ENCODE results near the gene ARF3. TPM values are rescaled to one million over a fixed set of nuclear protein-coding genes. Genes with fewer than 3 reads are reported as not detected.

The ARF3 gene
- polyA plus RNA-seq, 1 donor = 128 TPM

Other genes starting within 250 kb of the ARF3 start
- 40.2 TPM for gene CCNT1, start 240.8 kb downstream of the ARF3 start, polyA plus RNA-seq (ENCODE audit: insufficient read length)
- 94.3 TPM for gene ADCY6, start 168.4 kb downstream of the ARF3 start, polyA plus RNA-seq (ENCODE audit: insufficient read length)
- gene CACNB3, start 139.0 kb downstream of the ARF3 start, polyA plus RNA-seq (ENCODE audit: insufficient read length) = 57.3 TPM
- gene DDX23, start 105.3 kb downstream of the ARF3 start, polyA plus RNA-seq (ENCODE audit: insufficient read length) = 122 TPM
- gene RND1, start 91.6 kb downstream of the ARF3 start, polyA plus RNA-seq (ENCODE audit: insufficient read length) = 2.4 TPM
- gene FKBP11, start 32.0 kb downstream of the ARF3 start, polyA plus RNA-seq (ENCODE audit: insufficient read length) = 22.4 TPM
- 0.12 TPM for gene WNT10B, start 14.2 kb upstream of the ARF3 start, polyA plus RNA-seq (ENCODE audit: insufficient read length)
- not detected for gene WNT1, start 20.8 kb upstream of the ARF3 start, polyA plus RNA-seq (ENCODE audit: insufficient read length)
- gene DDN, start 41.9 kb upstream of the ARF3 start, polyA plus RNA-seq (ENCODE audit: insufficient read length) = 65.9 TPM
- 95.8 TPM for gene PRKAG1, start 61.3 kb upstream of the ARF3 start, polyA plus RNA-seq (ENCODE audit: insufficient read length)
- gene KMT2D, start 103.3 kb upstream of the ARF3 start, polyA plus RNA-seq (ENCODE audit: insufficient read length) = 57.7 TPM
- gene RHEBL1, start 112.5 kb upstream of the ARF3 start, polyA plus RNA-seq (ENCODE audit: insufficient read length) = 1.8 TPM
- 0.25 TPM for gene DHH, start 137.3 kb upstream of the ARF3 start, polyA plus RNA-seq (ENCODE audit: insufficient read length)
- 87.7 TPM for gene LMBR1L, start 153.4 kb upstream of the ARF3 start, polyA plus RNA-seq (ENCODE audit: insufficient read length)
- gene TUBA1B, start 173.9 kb upstream of the ARF3 start, polyA plus RNA-seq (ENCODE audit: insufficient read length) = 1,176 TPM
- 433 TPM for gene TUBA1A, start 231.6 kb upstream of the ARF3 start, polyA plus RNA-seq (ENCODE audit: insufficient read length)

Data from left kidney (tissue), 1 donor.